ENCODE results near the gene CA4.
A peak's percentile ranks its signal among the peaks of the same experiment; 100 is the strongest.

The CA4 gene

GRCh38 chr17:60134396-60135150 is 15.2 kb upstream of the CA4 start:
- DNase-seq = peak; percentile 23

DNA sequence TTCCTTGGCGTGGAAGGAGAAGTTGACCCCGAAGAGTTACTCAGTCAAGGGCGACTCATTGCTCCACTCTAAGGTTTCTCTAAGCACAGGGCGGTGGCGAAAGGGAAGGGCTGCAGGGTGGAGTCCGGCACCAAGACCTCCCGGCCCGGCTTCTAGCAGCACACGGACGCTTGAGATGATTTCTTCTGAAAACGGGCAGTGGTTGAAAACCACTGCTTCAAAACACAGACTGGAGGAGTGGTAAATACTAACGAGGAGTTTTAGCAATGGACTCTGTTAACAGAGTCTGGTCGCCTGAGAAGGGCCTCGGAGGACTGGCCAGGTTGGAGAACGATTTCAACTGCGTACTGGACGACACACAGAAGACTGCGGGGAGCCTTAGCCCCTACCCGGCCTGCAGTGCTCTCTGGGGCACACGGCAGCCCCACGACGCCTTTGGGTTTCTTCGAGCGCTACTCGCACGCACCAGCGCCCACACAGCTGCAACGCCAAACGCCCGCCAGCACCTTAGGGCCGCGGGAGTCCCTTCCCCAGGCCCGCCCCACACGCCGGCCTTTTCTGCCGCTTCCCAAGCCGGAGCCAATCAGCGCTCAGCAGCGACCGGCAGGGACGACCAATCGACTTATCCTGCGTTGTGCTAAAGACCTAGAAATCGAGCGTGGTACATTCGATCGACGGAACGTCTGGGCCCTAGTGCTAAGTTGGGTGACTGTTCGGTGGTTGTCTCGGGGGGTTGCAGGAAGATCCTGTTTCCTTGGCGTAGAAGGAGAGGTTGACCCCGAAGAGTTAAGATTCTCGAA is 14.4 kb upstream of the CA4 start:
- peak; percentile 82 for DNase-seq

- no peak for DNase-seq
These were observed 13.7 kb upstream of the CA4 start for GRCh38 chr17:60135951-60136666.

- no peak for DNase-seq
These were observed 12.0 kb upstream of the CA4 start for GRCh38 chr17:60137731-60138130.

GRCh38 chr17:60138769-60139437 is 10.9 kb upstream of the CA4 start:
- no peak for DNase-seq

DNA sequence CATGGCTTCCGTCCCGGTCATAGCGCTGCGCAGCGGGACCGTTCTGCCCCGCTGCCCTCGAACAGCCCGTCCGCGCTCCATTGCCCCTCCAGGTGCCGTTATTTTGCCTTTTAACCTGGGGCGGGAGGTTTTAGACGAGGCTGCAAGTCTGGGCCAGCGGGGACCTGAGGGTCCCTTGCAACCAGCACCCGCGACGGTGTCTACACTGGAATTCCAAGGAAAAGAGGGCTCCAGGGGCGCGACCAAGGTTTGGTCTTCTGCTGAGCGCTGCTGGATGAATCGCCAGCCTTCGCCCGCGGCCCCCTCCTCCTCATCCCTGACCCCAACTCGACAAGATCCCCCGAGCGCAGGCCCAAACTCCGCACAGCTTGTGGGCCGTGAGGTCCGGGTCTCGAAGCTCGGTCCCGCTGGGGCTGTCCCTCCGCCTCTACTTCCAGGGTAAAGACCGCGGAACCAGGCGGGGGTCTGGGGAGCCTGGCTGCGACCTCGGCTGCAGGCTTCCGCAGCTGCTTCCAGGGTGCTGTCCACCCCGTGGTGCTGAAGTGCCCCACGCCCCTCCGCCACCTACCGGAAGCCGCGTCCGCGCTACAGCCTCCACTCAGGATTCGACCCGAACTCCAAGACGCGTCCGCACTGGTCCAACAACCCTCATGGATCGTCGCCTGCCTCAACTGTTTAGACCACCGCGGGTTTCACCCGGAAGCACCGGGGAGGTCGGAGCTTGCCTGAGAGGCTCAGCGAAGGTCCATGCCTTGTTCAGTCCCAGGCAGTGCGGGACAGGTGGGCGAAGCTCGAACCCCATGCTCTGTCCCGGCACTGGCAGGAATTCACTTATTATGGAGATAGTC is 10.1 kb upstream of the CA4 start:
- DNase-seq = peak; percentile 67

GRCh38 chr17:60141111-60142018 is 8.4 kb upstream of the CA4 start:
- no peak for DNase-seq

- peak; percentile 74 for DNase-seq
These were observed 6.8 kb upstream of the CA4 start for GRCh38 chr17:60142872-60143499.

DNA sequence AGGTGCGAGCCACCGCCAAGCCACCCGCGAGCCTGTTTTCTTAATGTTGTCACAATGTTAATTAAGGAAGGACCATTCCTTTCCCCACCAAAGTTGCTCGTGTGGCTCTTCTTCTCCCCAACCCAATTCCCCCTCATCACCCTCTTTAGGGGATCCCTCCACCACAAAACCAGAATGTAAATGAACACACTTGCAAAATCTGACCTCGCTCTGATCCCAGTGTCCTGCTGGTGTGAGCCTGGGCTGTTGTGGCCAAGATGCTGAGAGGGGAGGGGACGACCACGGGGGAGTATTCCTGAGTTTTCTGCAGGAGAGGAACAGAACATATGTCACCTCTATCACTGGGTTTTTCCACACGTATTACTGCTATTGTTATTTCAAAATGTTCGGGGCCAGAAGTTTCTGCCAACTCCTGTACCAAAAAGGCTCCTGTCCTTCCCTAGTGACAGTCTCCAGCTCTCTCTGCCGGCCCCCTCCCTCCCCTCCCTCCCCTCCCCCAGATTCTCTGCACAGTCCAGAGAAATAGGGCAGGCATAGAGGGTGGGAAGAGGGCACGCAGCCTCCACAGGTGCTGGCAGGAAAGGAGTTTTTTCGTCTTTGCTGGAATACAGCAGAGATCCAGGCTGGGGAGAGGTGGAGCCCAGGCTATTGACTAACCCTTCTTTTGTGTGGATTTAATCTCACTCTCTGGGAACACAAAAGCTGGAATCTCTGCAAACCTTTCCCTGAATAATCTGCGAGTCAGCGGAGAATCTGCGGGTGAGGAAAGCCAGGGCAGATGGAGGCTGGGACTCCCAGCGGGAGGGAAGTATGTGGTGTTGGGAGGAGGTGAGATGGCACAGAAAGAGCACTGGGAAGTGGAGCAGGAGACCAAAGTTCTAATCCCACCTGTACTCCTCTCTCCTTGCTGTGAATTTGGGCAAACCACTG is 4.5 kb upstream of the CA4 start:
- DNase-seq = no peak

- no peak for DNase-seq
These were observed 3.6 kb upstream of the CA4 start for GRCh38 chr17:60146206-60146605.

DNA sequence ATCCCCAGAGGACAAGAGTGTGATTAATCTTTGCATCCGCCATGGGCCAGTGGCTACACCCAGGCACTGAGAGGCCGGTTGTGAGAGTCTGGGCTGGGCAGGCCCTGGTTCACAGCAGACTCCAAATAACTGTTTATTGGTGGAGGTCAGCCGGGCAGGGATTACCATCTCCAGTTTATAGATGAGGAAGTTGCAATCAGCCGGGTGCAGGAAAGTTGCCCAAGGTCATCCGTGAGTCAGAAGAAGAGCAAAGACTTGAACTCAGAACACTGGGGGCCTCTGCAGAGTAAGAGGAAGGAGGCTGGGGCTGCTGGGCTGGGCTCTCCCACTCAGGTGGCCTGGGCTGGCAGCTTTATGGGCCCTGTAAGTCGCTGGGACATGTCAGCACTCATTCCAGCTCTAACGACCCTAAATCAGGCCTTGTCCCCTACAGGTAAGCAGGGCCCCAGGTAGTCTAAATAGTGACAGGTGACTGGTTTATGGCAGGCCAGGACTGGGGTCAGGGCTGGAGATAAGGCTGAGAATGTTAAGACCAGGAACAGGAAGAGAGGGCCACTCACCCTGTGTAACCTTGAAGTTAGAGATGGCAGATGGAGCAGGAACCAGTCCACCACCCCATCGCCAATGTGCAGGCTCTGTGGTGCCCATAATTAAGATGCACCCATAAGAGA is 2.1 kb upstream of the CA4 start:
- no peak for DNase-seq

DNA sequence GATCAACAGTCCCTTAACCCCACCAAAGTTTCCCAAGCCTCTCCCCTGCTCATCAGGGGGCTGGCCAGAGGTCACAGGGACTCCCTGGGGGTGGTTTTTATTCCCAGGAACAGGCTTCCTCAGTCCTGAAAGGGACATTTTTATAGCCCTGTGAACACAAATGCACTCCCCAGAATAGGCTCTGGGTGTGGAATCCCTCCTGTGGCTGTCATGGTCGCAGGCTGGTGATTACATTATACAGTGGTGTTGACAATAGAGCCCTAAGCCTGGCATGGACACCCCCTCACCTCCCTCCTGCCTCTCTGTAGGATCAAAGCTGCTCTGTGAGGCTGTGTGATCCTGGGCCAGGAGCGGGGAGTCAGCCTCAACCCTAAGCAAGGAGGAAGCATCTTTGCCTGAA is 1.4 kb upstream of the CA4 start:
- DNase-seq = no peak

GRCh38 chr17:60151355-60151754 is 1.6 kb downstream of the CA4 start:
- peak; percentile 19 for DNase-seq

- no peak for DNase-seq
These were observed 4.0 kb downstream of the CA4 start for GRCh38 chr17:60153606-60154390.

DNA sequence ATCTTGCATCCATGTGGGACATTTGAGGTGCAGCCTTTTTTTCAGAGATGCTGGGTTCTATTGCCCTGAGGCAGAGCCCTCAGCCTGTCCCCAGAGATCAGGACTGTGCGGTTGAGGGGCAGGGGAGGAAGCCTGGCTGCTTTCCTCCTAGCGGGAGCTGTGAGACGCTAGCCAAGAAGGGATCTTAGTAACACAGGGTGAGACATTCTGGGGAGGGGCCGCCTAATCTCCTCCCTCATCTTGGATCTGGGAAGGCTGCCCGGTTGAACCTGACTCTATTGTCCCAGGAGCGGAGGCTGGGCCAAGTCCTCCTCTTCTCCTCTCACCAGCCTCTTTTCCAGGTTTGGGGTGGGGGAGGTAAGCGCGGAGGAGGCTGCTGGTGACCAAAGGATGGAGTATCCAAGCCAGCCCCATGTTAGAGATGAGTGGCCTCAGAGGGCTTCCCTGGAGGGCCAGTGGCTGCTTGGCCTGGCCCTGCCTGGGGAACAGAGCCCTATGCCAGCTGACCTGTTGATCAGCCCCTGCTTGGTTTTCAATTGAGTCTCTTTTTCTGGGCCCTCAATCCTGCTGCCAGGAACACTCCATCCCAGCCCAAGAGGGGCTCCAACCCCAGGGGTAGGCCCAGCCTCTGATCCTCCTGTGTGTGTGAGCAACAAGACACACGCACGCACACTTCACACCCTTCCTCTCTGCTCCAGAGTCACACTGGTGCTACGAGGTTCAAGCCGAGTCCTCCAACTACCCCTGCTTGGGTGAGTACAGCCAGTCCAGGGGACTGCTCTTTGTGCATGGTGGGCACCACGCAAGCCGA is 5.0 kb downstream of the CA4 start:
- no peak for DNase-seq

DNA sequence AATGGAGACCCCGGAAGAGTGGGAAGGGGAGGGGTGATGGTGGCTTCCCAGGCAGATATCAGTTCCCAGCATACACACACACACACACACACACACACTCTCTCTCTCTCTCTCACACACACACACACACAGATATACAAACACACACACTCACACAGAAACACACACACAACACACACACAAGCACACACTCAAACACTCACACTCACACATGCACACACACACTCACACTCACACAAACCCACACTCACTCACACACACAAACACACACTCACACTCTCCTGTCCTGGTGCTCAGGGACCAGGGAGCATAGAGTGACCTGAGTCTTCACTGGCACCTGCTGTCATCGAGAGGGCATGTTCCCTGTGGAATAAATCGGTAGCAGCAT is 5.6 kb downstream of the CA4 start:
- DNase-seq = no peak

GRCh38 chr17:60155815-60156214 is 6.0 kb downstream of the CA4 start:
- DNase-seq = no peak

Measured in CD4-positive, alpha-beta T cell treated with Interleukin-10 for 1 hour (primary cell).